ENCODE results near the gene PDCD11.
A peak's percentile ranks its signal among the peaks of the same experiment; 100 is the strongest.

The PDCD11 gene

DNA sequence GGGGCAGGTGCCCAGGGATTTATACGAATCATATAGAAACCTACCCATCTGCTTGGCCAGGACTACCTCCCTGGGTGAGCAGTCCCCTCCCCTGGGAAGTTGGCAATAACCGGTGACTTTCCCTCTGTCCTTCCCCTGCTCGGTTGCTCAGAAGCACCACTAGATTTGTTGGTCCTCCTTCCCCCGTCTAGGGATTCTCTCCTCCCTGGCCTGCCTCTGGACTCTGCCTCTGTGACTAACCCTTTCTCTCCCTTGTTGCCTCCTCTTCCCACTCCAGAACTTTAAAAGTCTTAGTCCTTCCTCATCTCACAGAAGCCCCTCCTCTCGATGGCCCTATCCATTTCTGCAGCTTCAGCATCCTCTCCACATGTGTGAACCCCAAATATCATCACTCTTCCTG, 72.8 kb downstream of the PDCD11 start:
- H3K79me2 ChIP-seq (ENCODE audit: control insufficient read depth, insufficient read depth, low read length, poor library complexity): no peaks in the 10 kb centered on the region
- H3K79me1 ChIP-seq (ENCODE audit: low read length): no peaks in the 10 kb centered on the region
- no CpG with 5 or more reads among the region's 5 CpGs for WGBS (ENCODE audit: extremely low coverage, insufficient coverage, insufficient read length)
- no peak overlapping the region for H3K4me2 ChIP-seq (ENCODE audit: low read length)
- H2BK5ac ChIP-seq (ENCODE audit: low read depth, low read length, poor library complexity): no peak overlapping the region
- H2AFZ ChIP-seq (ENCODE audit: insufficient read depth, low read length, poor library complexity): no peak overlapping the region
- H2BK120ac ChIP-seq (ENCODE audit: insufficient read depth, low read length, poor library complexity): no peak overlapping the region
- H3K9ac ChIP-seq (ENCODE audit: low read length): no peak overlapping the region
- H4K8ac ChIP-seq (ENCODE audit: low read depth, low read length): no peak overlapping the region
- no peak overlapping the region for H3K4ac ChIP-seq (ENCODE audit: low read depth, low read length)
- no peak overlapping the region for H4K91ac ChIP-seq (ENCODE audit: low read depth, low read length)
- peaks cover 0 to 3% of the 10 kb centered on the region in 2 experiments for H3K4me1 ChIP-seq (ENCODE audit: control insufficient read depth in 1 of 2, insufficient read depth in 2 of 2, low read length in 2 of 2)
- no peak overlapping the region for H4K12ac ChIP-seq (ENCODE audit: low read depth, low read length)
- H2BK12ac ChIP-seq (ENCODE audit: low read length): no peak overlapping the region
- no peak overlapping the region for H3K27ac ChIP-seq (ENCODE audit: low read depth, low read length)
- H3K36me3 ChIP-seq (ENCODE audit: control insufficient read depth in 1 of 2, insufficient read depth in 2 of 2, low read length in 2 of 2): no peaks in the 10 kb centered on the region
- no peak overlapping the region for H3K18ac ChIP-seq (ENCODE audit: low read length)
- H3K23ac ChIP-seq (ENCODE audit: low read length): no peak overlapping the region
- DNase-seq: no peak
- H3K9me3 ChIP-seq (ENCODE audit: insufficient read depth, low read depth, low read length): peaks cover 2% of the 10 kb centered on the region
- H3K27me3 ChIP-seq (ENCODE audit: insufficient read depth, low read length): no peaks in the 10 kb centered on the region
- H3K14ac ChIP-seq (ENCODE audit: low read length): no peak overlapping the region
- H2AK5ac ChIP-seq (ENCODE audit: low read length): no peak overlapping the region
- no peak overlapping the region for H3K4me3 ChIP-seq (ENCODE audit: low read depth, low read length)

DNA sequence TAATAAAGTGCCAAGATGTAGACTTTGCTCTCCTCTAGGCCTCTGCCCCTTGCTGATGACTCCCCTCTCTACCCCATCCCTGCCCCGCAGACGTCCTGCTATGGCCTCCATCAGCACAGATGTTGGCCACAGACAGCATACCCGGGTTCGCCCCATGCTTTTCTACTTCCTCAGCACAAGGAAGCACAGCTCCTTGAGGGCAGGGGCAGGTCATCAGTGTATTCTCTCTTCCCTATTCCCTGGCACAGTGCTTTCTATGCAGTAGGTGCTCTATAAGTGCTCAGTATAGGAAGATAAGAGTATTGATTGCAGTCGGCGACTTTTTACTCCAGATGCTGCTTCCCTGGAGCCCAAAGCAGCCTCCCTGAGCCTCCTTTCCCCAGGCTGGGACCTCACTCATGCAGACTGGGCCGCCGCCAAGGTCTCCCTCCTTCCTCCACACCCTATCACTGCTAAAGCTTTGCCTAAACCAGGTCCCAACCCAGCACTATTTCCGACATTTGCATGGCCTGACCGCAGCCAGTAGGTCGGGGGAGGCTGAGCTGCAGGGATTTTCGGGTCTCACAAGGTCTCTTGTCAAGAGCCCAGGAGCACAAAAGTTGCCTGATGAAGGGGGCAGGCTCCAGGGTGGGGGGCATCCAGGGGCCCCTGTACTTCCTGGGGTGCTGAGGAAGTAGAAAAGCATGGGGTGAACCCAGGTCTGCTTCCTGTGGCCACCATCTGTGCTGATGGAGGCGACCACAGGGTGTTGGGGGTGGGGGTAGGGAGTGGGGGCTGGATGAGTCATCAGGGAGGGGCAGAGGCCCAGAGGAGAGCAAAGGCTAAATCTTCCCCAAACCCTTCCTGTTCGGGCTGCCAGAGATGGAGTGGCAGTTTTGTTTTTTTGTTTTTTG, 74.6 kb downstream of the PDCD11 start:
- no peak overlapping the region for H3K9ac ChIP-seq (ENCODE audit: low read length)
- H3K18ac ChIP-seq (ENCODE audit: low read length): no peak overlapping the region
- H3K9me3 ChIP-seq (ENCODE audit: insufficient read depth, low read depth, low read length): peaks cover 2% of the 10 kb centered on the region
- no peak overlapping the region for H3K4me2 ChIP-seq (ENCODE audit: low read length)
- H4K12ac ChIP-seq (ENCODE audit: low read depth, low read length): no peak overlapping the region
- WGBS (ENCODE audit: extremely low coverage, insufficient coverage, insufficient read length): no CpG with 5 or more reads among the region's 14 CpGs
- peaks cover 0 to 3% of the 10 kb centered on the region in 2 experiments for H3K4me1 ChIP-seq (ENCODE audit: control insufficient read depth in 1 of 2, insufficient read depth in 2 of 2, low read length in 2 of 2)
- no peaks in the 10 kb centered on the region for H3K79me1 ChIP-seq (ENCODE audit: low read length)
- H4K91ac ChIP-seq (ENCODE audit: low read depth, low read length): no peak overlapping the region
- H3K4ac ChIP-seq (ENCODE audit: low read depth, low read length): no peak overlapping the region
- no peak overlapping the region for H2AK5ac ChIP-seq (ENCODE audit: low read length)
- no peaks in the 10 kb centered on the region for H3K36me3 ChIP-seq (ENCODE audit: control insufficient read depth in 1 of 2, insufficient read depth in 2 of 2, low read length in 2 of 2)
- H3K27ac ChIP-seq (ENCODE audit: low read depth, low read length): no peak overlapping the region
- H2BK12ac ChIP-seq (ENCODE audit: low read length): no peak overlapping the region
- H3K23ac ChIP-seq (ENCODE audit: low read length): no peak overlapping the region
- no peak overlapping the region for H2BK5ac ChIP-seq (ENCODE audit: low read depth, low read length, poor library complexity)
- no peak overlapping the region for H4K8ac ChIP-seq (ENCODE audit: low read depth, low read length)
- no peak overlapping the region for H3K4me3 ChIP-seq (ENCODE audit: low read depth, low read length)
- no peak overlapping the region for H2BK120ac ChIP-seq (ENCODE audit: insufficient read depth, low read length, poor library complexity)
- H3K79me2 ChIP-seq (ENCODE audit: control insufficient read depth, insufficient read depth, low read length, poor library complexity): no peaks in the 10 kb centered on the region
- no peak overlapping the region for H2AFZ ChIP-seq (ENCODE audit: insufficient read depth, low read length, poor library complexity)
- no peak overlapping the region for H3K14ac ChIP-seq (ENCODE audit: low read length)
- no peaks in the 10 kb centered on the region for H3K27me3 ChIP-seq (ENCODE audit: insufficient read depth, low read length)
- no peak for DNase-seq

DNA sequence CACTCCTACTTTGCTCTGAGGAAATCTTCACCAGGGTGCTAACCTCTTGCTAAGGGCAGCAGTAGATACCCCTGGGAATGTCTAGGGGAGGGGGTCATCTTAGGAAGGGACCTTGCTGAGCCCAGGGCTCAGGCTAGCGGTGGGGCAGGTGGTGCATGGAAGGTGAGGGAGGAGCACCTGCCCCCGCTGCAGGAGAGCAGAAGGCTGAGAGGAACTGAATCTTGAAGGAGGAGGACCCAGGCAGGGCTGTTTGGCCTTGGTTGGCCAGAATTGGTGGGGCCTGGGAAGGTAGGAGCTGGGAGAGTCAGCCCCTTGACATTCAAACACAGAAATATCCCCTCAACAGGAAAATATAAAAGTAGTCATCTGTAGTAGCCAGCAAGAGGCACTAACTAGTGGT, 75.6 kb downstream of the PDCD11 start:
- H3K79me1 ChIP-seq (ENCODE audit: low read length): no peaks in the 10 kb centered on the region
- H3K36me3 ChIP-seq (ENCODE audit: control insufficient read depth in 1 of 2, insufficient read depth in 2 of 2, low read length in 2 of 2): no peaks in the 10 kb centered on the region
- no peak overlapping the region for H2AK5ac ChIP-seq (ENCODE audit: low read length)
- no peak overlapping the region for H2BK120ac ChIP-seq (ENCODE audit: insufficient read depth, low read length, poor library complexity)
- peaks cover 2% of the 10 kb centered on the region for H3K9me3 ChIP-seq (ENCODE audit: insufficient read depth, low read depth, low read length)
- no peak overlapping the region for H4K8ac ChIP-seq (ENCODE audit: low read depth, low read length)
- H3K4ac ChIP-seq (ENCODE audit: low read depth, low read length): no peak overlapping the region
- H3K18ac ChIP-seq (ENCODE audit: low read length): no peak overlapping the region
- H2BK12ac ChIP-seq (ENCODE audit: low read length): no peak overlapping the region
- no peaks in the 10 kb centered on the region for H3K4me1 ChIP-seq (ENCODE audit: control insufficient read depth in 1 of 2, insufficient read depth in 2 of 2, low read length in 2 of 2)
- H3K4me3 ChIP-seq (ENCODE audit: low read depth, low read length): no peak overlapping the region
- DNase-seq: no peak
- no peak overlapping the region for H3K9ac ChIP-seq (ENCODE audit: low read length)
- H3K27ac ChIP-seq (ENCODE audit: low read depth, low read length): no peak overlapping the region
- H4K91ac ChIP-seq (ENCODE audit: low read depth, low read length): no peak overlapping the region
- H3K14ac ChIP-seq (ENCODE audit: low read length): no peak overlapping the region
- WGBS (ENCODE audit: extremely low coverage, insufficient coverage, insufficient read length): no CpG with 5 or more reads among the region's 2 CpGs
- H3K23ac ChIP-seq (ENCODE audit: low read length): peak overlapping the region; percentile 55
- no peak overlapping the region for H4K12ac ChIP-seq (ENCODE audit: low read depth, low read length)
- H2BK5ac ChIP-seq (ENCODE audit: low read depth, low read length, poor library complexity): no peak overlapping the region
- no peak overlapping the region for H3K4me2 ChIP-seq (ENCODE audit: low read length)
- H3K79me2 ChIP-seq (ENCODE audit: control insufficient read depth, insufficient read depth, low read length, poor library complexity): no peaks in the 10 kb centered on the region
- no peak overlapping the region for H2AFZ ChIP-seq (ENCODE audit: insufficient read depth, low read length, poor library complexity)
- no peaks in the 10 kb centered on the region for H3K27me3 ChIP-seq (ENCODE audit: insufficient read depth, low read length)

DNA sequence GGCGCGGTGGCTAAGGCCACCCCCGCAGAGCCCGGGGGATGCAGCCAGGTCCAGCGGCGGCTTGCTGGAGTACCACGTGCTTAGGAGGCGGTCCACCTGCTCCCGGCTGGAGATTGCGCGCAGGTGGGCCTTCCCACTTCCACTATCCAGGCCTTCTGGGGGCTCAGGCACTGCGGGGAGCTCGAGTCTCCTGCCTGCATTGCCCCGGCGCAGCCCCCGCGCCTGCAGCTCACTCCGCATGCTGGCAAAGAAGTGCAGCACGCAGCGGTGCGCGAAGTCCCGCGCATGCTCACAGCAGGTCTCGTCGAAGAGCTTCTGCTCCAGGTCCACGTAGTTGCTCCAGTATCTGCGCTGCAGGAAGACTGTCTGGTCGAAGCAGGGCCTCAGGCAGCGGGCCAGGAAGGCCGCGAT, 76.8 kb downstream of the PDCD11 start:
- Histone ChIP-seq H4K8ac (ENCODE audit: low read depth, low read length) (no peak overlapping the region), H2AFZ (ENCODE audit: insufficient read depth, low read length, poor library complexity) (no peak overlapping the region), H4K91ac (ENCODE audit: low read depth, low read length) (no peak overlapping the region), H2AK5ac (ENCODE audit: low read length) (no peak overlapping the region), H2BK12ac (ENCODE audit: low read length) (no peak overlapping the region), H4K12ac (ENCODE audit: low read depth, low read length) (no peak overlapping the region), H3K4me2 (ENCODE audit: low read length) (no peak overlapping the region), H3K27ac (ENCODE audit: low read depth, low read length) (no peak overlapping the region), H3K4me1 (ENCODE audit: control insufficient read depth in 1 of 2, insufficient read depth in 2 of 2, low read length in 2 of 2) (no peaks in the 10 kb centered on the region), H3K14ac (ENCODE audit: low read length) (no peak overlapping the region), H2BK120ac (ENCODE audit: insufficient read depth, low read length, poor library complexity) (no peak overlapping the region), H3K9ac (ENCODE audit: low read length) (no peak overlapping the region), H3K18ac (ENCODE audit: low read length) (no peak overlapping the region), H3K79me2 (ENCODE audit: control insufficient read depth, insufficient read depth, low read length, poor library complexity) (no peaks in the 10 kb centered on the region), H3K36me3 (ENCODE audit: control insufficient read depth in 1 of 2, insufficient read depth in 2 of 2, low read length in 2 of 2) (no peaks in the 10 kb centered on the region), H3K27me3 (ENCODE audit: insufficient read depth, low read length) (no peaks in the 10 kb centered on the region), H3K9me3 (ENCODE audit: insufficient read depth, low read depth, low read length) (peaks cover under 1% of the 10 kb centered on the region), H3K79me1 (ENCODE audit: low read length) (no peaks in the 10 kb centered on the region), H3K4ac (ENCODE audit: low read depth, low read length) (no peak overlapping the region), H2BK5ac (ENCODE audit: low read depth, low read length, poor library complexity) (no peak overlapping the region), H3K23ac (ENCODE audit: low read length) (no peak overlapping the region), H3K4me3 (ENCODE audit: low read depth, low read length) (no peak overlapping the region)
- peak; percentile 61 to 73 for DNase-seq
- WGBS (ENCODE audit: extremely low coverage, insufficient coverage, insufficient read length): no CpG with 5 or more reads among the region's 32 CpGs

Measured in trophoblast cell (in vitro differentiated cells and primary cell).